OCI-LY3 (cell line): ENCODE data around the gene PTPN23.

Experiments
- EZH2phosphoT487 ChIP-seq: fragments of 200-600 bp; shearing (Covaris generic); IDR thresholded peaks from 2 replicates; pipeline ENCODE4 v1.6.1; 2018; ENCODE audit warnings: antibody characterized with exemption, mixed run types, low read depth
- TF ChIP-seq, protein P1 (sequence below): fragments of 200-600, 300-600 bp; sonication (generic); IDR thresholded peaks from 2 replicates; pipeline ENCODE4 v1.5.1; 2014; ENCODE audit warnings: antibody characterized with exemption, low read length, low read depth

GRCh38 chr3:47404955-47405790 lies 24.4 kb downstream of the PTPN23 start:
- TF ChIP-seq, protein P1, sequence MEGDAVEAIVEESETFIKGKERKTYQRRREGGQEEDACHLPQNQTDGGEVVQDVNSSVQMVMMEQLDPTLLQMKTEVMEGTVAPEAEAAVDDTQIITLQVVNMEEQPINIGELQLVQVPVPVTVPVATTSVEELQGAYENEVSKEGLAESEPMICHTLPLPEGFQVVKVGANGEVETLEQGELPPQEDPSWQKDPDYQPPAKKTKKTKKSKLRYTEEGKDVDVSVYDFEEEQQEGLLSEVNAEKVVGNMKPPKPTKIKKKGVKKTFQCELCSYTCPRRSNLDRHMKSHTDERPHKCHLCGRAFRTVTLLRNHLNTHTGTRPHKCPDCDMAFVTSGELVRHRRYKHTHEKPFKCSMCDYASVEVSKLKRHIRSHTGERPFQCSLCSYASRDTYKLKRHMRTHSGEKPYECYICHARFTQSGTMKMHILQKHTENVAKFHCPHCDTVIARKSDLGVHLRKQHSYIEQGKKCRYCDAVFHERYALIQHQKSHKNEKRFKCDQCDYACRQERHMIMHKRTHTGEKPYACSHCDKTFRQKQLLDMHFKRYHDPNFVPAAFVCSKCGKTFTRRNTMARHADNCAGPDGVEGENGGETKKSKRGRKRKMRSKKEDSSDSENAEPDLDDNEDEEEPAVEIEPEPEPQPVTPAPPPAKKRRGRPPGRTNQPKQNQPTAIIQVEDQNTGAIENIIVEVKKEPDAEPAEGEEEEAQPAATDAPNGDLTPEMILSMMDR = no peak
- no peak for TF ChIP-seq EZH2phosphoT487
